ENCODE measurements around the gene PLXNA2. TPM values are rescaled to one million over a fixed set of nuclear protein-coding genes. Genes with fewer than 3 reads are reported as not detected.

The PLXNA2 gene
- total and polyA plus RNA-seq, 2 of the 8 experiments (the other 6 are each of a cell fraction or from before 2014, with no cell fraction given), result 0.33 to 1.5 TPM

DNA sequence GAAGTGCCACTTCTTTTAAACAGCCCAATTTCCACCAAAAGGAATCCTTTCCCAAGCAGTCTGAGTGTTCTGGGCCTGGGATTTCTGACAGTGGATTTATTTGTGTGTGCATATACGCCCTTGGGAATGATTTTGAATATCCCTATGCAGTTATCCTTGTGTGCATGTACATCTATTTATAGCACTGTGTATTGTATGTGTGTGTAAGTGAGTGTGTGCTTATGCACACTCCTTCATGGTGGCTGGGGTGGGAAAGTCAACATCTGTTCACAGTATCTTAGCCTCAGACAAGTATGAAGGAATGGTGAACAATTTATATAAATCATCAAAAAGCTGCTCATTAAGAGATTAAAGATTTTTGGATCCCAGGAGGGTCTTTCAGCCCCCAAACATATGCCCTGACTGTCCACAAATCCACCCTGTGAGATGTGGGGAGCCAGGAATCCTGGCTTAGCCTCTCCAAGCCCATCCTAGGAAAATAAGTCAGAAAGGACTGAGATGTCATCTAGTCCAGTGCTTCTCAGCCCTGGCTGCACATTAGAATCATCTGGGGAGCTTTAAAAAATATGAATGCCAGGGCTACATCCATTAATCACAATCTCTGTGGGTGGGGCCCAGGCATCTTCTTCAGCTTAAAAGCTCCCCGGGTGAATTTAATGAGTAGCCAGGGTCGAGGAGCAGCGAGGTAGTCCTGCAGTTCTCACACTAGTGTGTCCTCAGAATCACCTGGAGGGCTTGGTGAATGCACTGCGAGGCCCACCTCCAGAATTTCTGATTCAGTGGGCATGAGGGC lies 101.4 kb downstream of the PLXNA2 start:
- no peak overlapping the region for H3K4me2 ChIP-seq (ENCODE audit: insufficient read depth in 1 of 2, low read depth in 2 of 2, low read length in 2 of 2)
- no peak overlapping the region for H2AK5ac ChIP-seq (ENCODE audit: low read depth, low read length)
- no peak overlapping the region for H3K27ac ChIP-seq (ENCODE audit: low read depth, low read length)
- CTCF ChIA-PET (ENCODE audit: partially characterized antibody), result interaction anchor here (0.6 to 9.6 kb wide), 8 partner anchors 7 to 1593 kb away, joined by 3 to 82 read pairs (median 4); no protein-coding TSS in a partner anchor
- no peak overlapping the region for H2AFZ ChIP-seq (ENCODE audit: low read length)
- H2BK120ac ChIP-seq (replicated peaks; ENCODE audit: low read depth, low read length), result no peak overlapping the region
- H3K4me1 ChIP-seq (replicated peaks in 1 of 4; ENCODE audit: control insufficient read depth in 3 of 4, insufficient read depth in 4 of 4, low read length in 3 of 4), result peaks cover 0 to 11% (median 2%) of the 10 kb centered on the region in 4 experiments; a peak in 4 of 7 replicates
- DNase-seq (ENCODE audit: low read depth in 1 of 2, low spot score in 2 of 2), result no peak
- H3K4ac ChIP-seq (replicated peaks; ENCODE audit: insufficient read length, low read depth, low read length), result no peak overlapping the region
- no peaks in the 10 kb centered on the region for H3K27me3 ChIP-seq (replicated peaks in 1 of 4; ENCODE audit: control insufficient read depth in 3 of 4, extremely low read depth in 1 of 4, insufficient read depth in 3 of 4, low read length in 3 of 4)
- no peak overlapping the region for H3K14ac ChIP-seq (ENCODE audit: insufficient read length)
- no peaks in the 10 kb centered on the region for H4K20me1 ChIP-seq (replicated peaks in 1 of 2; ENCODE audit: control insufficient read depth in 1 of 2, insufficient read depth in 2 of 2, low read length in 2 of 2)
- FAIRE-seq, result no peak
- no peak overlapping the region for H2BK5ac ChIP-seq (ENCODE audit: low read depth, low read length)
- no peak overlapping the region for H4K5ac ChIP-seq (ENCODE audit: insufficient read length, low read depth, low read length)
- H3K18ac ChIP-seq (ENCODE audit: extremely low read depth, low read length), result no peak overlapping the region
- WGBS, 2 experiments (ENCODE audit: extremely low coverage in 1 of 2, insufficient coverage in 1 of 2, insufficient read length in 1 of 2, insufficient replicate concordance in 2 of 2, low coverage in 1 of 2, low lambda C conversion rate in 2 of 2, missing lambda C conversion rate in 1 of 2), result 93% methylated on average over 5 of the region's 5 CpGs; no CpG with 5 or more reads in 1 of the 2 experiments
- H3K56ac ChIP-seq (replicated peaks; ENCODE audit: insufficient read length, low read depth, low read length), result no peak overlapping the region
- H3K9ac ChIP-seq (replicated peaks in 1 of 4; ENCODE audit: extremely low read depth in 1 of 4, low read depth in 3 of 4, low read length in 3 of 4), result no peak overlapping the region
- no peaks in the 10 kb centered on the region for H3K36me3 ChIP-seq (ENCODE audit: control insufficient read depth in 2 of 4, insufficient read depth in 4 of 4, low read length in 3 of 4)
- POLR2A ChIA-PET (ENCODE audit: partially characterized antibody), result no interaction called here
- no peak overlapping the region for H2BK20ac ChIP-seq (ENCODE audit: low read length)
- no peaks in the 10 kb centered on the region for H3K9me3 ChIP-seq (ENCODE audit: insufficient read depth in 2 of 2, low read depth in 1 of 2, low read length in 1 of 2)
- no peak overlapping the region for H4K91ac ChIP-seq (replicated peaks; ENCODE audit: insufficient read length, low read length)
- H3K23ac ChIP-seq (ENCODE audit: insufficient read length), result no peak overlapping the region
- no peaks in the 10 kb centered on the region for H3K23me2 ChIP-seq (ENCODE audit: low read depth, low read length)
- no peaks in the 10 kb centered on the region for H3K79me2 ChIP-seq (ENCODE audit: control insufficient read depth in 1 of 2, insufficient read depth in 2 of 2, low read length in 2 of 2)
- H4K8ac ChIP-seq (ENCODE audit: extremely low read depth, insufficient read depth, low read length), result no peak overlapping the region
- no peak overlapping the region for H2BK15ac ChIP-seq (ENCODE audit: low read length)
- no peak for TF ChIP-seq JUN (IDR thresholded peaks at IDR 0.05; ENCODE audit: low read depth, low read length)
- no peak overlapping the region for H2BK12ac ChIP-seq (ENCODE audit: low read depth, low read length)
- no peak overlapping the region for H3K4me3 ChIP-seq (ENCODE audit: extremely low read depth in 1 of 4, insufficient read depth in 2 of 4, low read depth in 3 of 4, low read length in 4 of 4)
- no peaks in the 10 kb centered on the region for H3K79me1 ChIP-seq (ENCODE audit: low read depth, low read length)
